Naive thymus-derived CD8-positive, alpha-beta T cell (primary cell): Measurements from ENCODE around the gene CLCN7. TPM values are rescaled to one million over a fixed set of nuclear protein-coding genes. Genes with fewer than 3 reads are reported as not detected.
A peak's percentile ranks its signal among the peaks of the same experiment; 100 is the strongest.

ENCODE experiments used
- ATAC-seq, 2 donors: fragments of 150-1000 bp; cut with Tn5 transposase in 1 of 2; sonication (Bioruptor Pico), chemical (Tn5 transposase) in 1 of 2; 1 replicate in 1 of 2; 2 replicates in 1 of 2; pipeline ENCODE4 v1.10.0; 2021; ENCODE audit warnings: mild to moderate bottlenecking in 2 of 2, moderate library complexity in 2 of 2
- POLR2A ChIA-PET: fragments of 350-600 bp; sonication (Branson Sonifier 250); formaldehyde crosslinking; loops from one replicate; lab custom pipeline; 2021; ENCODE audit warnings: antibody characterized with exemption; lab: Charles Lee
- DNase-seq, 10 donors: peaks; one replicate each; pipeline versions ENCODE4 v3.0.0 to v3.0.0-alpha.2; 2020 to 2022
- H3K27ac Mint-ChIP-seq, 10 donors: one replicate each; pipeline ENCODE4 v1.8.0; 2020 to 2022; ENCODE audit warnings: mild to moderate bottlenecking in 10 of 10, mixed read lengths in 10 of 10, moderate library complexity in 4 of 10, inconsistent platforms in 1 of 10
- H3K27me3 Mint-ChIP-seq, 5 donors: one replicate each; pipeline ENCODE4 v1.8.0; 2021 to 2022; ENCODE audit warnings: mixed read lengths in 5 of 5
- H3K36me3 Mint-ChIP-seq, 3 donors: one replicate each; pipeline ENCODE4 v1.8.0; 2020 to 2022; ENCODE audit warnings: mixed read lengths in 3 of 3, mild to moderate bottlenecking in 2 of 3, inconsistent platforms in 1 of 3
- H3K4me1 Mint-ChIP-seq, 4 donors: one replicate each; pipeline ENCODE4 v1.8.0; 2021 to 2022; ENCODE audit warnings: mixed read lengths in 4 of 4
- H3K4me3 Mint-ChIP-seq, 10 donors: one replicate each; pipeline ENCODE4 v1.8.0; 2020 to 2022; ENCODE audit warnings: mild to moderate bottlenecking in 10 of 10, mixed read lengths in 10 of 10, moderate library complexity in 6 of 10, inconsistent platforms in 1 of 10
- H3K9me3 Mint-ChIP-seq, 9 donors: one replicate each; pipeline ENCODE4 v1.8.0; 2020 to 2022; ENCODE audit warnings: mixed read lengths in 9 of 9, mild to moderate bottlenecking in 3 of 9, inconsistent platforms in 1 of 9, moderate library complexity in 1 of 9
- polyA plus RNA-seq, 3 donors: library from polyadenylated mRNA; unstranded; fragments of 300-500 nt; fragmentation: Illumina TruSeq; gene quantifications; one replicate each; pipeline ENCODE4 v1.2.3, GENCODE V29; 2021
- total RNA-seq, 8 experiments: library from RNA in 2 of 8; stranded (reverse) in 2 of 8; gene quantifications; one replicate each; pipeline ENCODE4 v1.2.3 and lab custom pipeline; 2021 to 2026

CLCN7 gene
- total and polyA plus RNA-seq, 5 experiments from 2014 or later = 18.7 to 116 (median 34.7) TPM

DNA sequence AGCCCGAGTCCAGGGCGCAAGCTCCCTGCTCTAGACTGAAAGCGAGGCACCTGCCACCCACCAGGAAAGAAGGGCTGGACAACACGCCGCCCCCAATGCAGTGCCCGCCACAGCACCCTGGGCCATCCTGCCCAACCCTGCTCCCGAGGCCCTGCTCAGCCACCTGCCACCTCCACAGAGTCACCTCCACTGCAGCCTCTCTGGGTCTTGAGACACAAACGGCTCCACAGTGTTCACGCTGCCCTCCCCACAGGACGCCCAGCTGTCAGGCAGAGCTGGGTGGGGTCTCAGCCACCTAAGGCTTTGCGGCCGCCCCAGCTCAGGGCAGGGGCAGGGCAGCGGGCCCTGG, 9.3 kb downstream of the CLCN7 start:
- ATAC-seq (no peak), DNase-seq (no peak)
- Mint-ChIP-seq H3K9me3 (no peaks in the 10 kb centered on the region), H3K4me1 (peaks cover 5 to 27% (median 20%) of the 10 kb centered on the region in 4 donors), H3K4me3 (no peak overlapping the region), H3K36me3 (peaks cover 0 to 34% (median 3%) of the 10 kb centered on the region in 3 donors), H3K27ac (no peak overlapping the region), H3K27me3 (no peaks in the 10 kb centered on the region)
- POLR2A ChIA-PET = interaction anchor here (0.5 to 1.4 kb wide), 2 partner anchors 12 to 199 kb away, joined by 4 read pairs; no protein-coding TSS in a partner anchor

DNA sequence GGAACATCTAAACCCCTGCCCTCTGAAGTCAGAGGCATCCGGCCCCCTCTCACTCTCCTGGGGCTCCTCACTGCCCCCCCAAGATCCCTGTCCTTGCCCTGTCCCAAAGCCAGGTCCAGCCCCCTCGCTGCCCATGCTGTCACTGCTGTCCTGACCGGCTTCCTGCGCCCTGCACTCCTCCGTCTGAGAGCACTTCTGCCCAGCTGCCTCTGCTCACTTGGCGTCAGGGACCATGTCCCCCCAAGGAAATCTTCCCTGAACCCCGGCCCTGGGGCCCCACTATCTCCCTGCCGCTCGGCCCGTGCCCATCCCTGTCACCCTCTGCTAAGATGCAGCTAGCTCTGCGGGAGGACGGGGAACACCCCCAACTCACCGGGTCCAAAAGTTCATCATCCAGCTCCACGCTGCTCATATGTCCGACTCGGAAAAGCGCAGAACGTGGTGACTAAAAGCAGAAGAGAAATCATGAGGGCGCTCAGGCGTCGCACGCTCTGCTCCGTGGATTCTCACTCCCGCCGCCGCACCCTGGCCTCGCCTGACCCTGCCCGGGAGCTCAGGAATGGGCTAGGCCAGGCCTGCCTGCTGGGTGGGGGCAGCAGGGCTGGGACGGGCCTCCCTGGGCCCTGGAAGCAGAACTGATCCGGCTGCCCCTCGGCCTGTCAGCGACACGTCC, 9.8 kb downstream of the CLCN7 start:
- Mint-ChIP-seq H3K9me3 (no peaks in the 10 kb centered on the region), H3K27ac (no peak overlapping the region), H3K4me3 (no peak overlapping the region), H3K4me1 (peaks cover 3 to 22% (median 16%) of the 10 kb centered on the region in 4 donors), H3K36me3 (peaks cover 0 to 38% (median 3%) of the 10 kb centered on the region in 3 donors), H3K27me3 (no peaks in the 10 kb centered on the region)
- DNase-seq (no peak), ATAC-seq (no peak)
- POLR2A ChIA-PET = interaction anchor here (0.5 to 1.4 kb wide), 2 partner anchors 13 to 199 kb away, joined by 4 read pairs; no protein-coding TSS in a partner anchor

DNA sequence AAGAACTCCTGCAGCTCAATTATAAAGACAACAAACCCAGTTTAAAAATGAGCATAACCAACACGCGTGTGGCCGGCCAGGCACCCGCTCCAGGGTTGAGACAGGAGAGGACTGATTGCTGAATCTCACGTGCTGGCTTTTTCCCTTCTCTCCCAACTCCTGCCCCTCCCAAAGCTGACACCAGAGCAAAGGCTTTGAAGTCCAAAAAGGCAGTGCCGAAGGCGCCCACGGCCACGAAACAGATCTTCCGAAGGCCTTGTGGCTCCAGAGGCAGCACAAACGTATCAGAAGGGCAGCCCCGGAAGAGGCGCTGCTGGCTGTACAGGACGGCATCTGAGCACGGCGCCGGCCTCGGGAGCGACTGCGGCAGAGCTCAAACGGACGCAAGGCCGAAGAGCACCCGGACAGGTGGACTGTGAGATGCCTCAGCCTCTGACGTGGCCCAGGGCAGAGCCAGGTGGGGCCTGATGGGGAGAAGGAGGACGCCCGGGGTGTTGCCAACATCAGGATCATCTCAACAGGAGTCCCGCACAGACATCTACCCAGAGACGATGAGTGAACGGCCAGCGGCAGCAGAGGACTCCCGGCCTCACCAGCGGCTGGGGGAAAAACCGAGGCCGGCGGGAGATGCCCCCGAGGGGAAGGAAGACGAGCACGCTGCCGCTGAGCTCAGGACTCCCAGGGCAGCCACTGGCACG, 10.5 kb downstream of the CLCN7 start:
- no peaks in the 10 kb centered on the region for H3K27me3 Mint-ChIP-seq
- POLR2A ChIA-PET = no interaction called here
- H3K27ac Mint-ChIP-seq = peak overlapping the region in 1 of 10 donors; percentile 20
- no peaks in the 10 kb centered on the region for H3K9me3 Mint-ChIP-seq
- no peak for DNase-seq
- peaks cover 0 to 42% (median 3%) of the 10 kb centered on the region in 3 donors for H3K36me3 Mint-ChIP-seq
- no peak overlapping the region for H3K4me3 Mint-ChIP-seq
- ATAC-seq = no peak
- H3K4me1 Mint-ChIP-seq = peaks cover 0 to 16% (median 10%) of the 10 kb centered on the region in 4 donors

DNA sequence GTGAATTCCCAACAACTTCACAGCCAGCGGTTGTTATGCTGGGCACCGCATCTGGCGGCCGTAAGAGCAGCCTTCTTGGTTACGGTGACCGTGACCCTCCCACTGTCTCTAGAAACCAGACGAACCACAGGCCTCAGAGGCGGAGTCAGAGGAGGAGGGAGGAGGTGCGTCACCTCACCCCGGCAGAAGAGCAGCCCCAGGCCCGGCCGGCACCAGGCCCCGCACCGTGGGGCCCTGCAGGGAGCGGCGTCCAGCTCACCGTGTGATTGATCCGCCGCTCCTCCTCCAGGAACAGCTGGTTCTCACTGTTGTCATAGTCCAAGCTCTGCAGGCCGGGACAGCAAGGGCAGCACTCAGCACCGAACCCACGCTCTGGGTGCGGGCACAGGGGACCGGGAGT, 13.7 kb downstream of the CLCN7 start:
- H3K27me3 Mint-ChIP-seq = no peaks in the 10 kb centered on the region
- no peak for DNase-seq
- POLR2A ChIA-PET = no interaction called here
- no peak for ATAC-seq
- peaks cover 0 to 7% (median 4%) of the 10 kb centered on the region in 4 donors for H3K4me1 Mint-ChIP-seq
- H3K27ac Mint-ChIP-seq = no peak overlapping the region
- peaks cover 0 to 58% (median 3%) of the 10 kb centered on the region in 3 donors for H3K36me3 Mint-ChIP-seq
- H3K9me3 Mint-ChIP-seq = no peaks in the 10 kb centered on the region
- no peak overlapping the region for H3K4me3 Mint-ChIP-seq

DNA sequence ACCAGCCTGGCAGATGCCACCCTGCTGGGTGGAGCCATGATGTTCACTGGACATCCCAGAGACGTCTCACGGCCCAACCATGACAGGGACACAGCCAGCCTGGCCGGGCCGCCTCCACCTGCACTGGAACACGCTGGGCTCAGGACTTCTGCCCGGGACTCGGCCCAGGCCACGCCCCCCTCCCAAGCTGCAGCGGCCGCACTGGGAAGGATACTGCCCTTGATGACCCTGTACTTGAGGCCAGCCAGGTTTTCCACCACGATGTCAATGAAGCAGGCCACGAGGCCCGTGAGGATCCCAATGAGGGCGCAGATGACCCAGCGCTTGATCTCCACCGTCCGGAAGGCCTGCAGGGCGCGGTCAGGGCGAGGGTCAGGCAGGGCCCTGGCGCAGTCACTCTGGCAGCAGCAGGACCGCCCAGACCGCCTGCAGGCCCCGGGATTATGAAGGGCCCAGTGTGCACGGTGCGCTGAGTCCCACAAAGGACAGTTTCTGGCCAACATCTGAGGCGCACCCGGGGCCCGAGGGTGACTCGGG, 14.2 kb downstream of the CLCN7 start:
- H3K27me3 Mint-ChIP-seq = no peaks in the 10 kb centered on the region
- DNase-seq (no peak), ATAC-seq (no peak)
- H3K36me3 Mint-ChIP-seq = peaks cover 0 to 58% (median 3%) of the 10 kb centered on the region in 3 donors
- H3K27ac Mint-ChIP-seq = no peak overlapping the region
- POLR2A ChIA-PET = no interaction called here
- H3K9me3 Mint-ChIP-seq = no peaks in the 10 kb centered on the region
- no peak overlapping the region for H3K4me3 Mint-ChIP-seq
- H3K4me1 Mint-ChIP-seq = peaks cover 0 to 7% (median 4%) of the 10 kb centered on the region in 4 donors

DNA sequence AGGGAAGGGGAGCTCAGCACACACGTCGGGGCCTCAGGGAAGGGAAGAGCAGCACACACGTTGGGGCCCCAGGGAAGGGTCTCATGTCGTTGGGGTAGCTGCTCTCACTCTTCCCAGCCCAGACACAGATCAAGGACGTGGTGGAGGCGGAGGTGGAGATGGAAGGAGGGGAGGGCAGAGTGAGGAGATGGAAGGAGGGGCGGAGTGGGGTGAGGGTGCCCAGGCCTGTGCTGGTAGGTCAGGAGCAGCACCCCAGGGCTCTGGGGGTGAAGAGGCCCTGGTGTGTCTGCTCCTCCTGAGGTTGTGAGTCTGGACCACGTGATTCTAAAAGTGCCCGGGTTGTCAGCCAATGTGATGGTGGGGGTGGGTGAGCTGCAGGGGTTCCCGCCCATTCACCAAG, 14.9 kb downstream of the CLCN7 start:
- POLR2A ChIA-PET = interaction anchor here (0.6 to 1.2 kb wide), 2 partner anchors 27 to 53 kb away, joined by 3 read pairs; no protein-coding TSS in a partner anchor
- no peak for DNase-seq
- Mint-ChIP-seq H3K4me3 (no peak overlapping the region), H3K4me1 (peaks cover 0 to 7% (median 2%) of the 10 kb centered on the region in 4 donors), H3K27ac (no peak overlapping the region), H3K36me3 (peaks cover 0 to 57% (median 3%) of the 10 kb centered on the region in 3 donors), H3K27me3 (no peaks in the 10 kb centered on the region), H3K9me3 (no peaks in the 10 kb centered on the region)
- no peak for ATAC-seq

DNA sequence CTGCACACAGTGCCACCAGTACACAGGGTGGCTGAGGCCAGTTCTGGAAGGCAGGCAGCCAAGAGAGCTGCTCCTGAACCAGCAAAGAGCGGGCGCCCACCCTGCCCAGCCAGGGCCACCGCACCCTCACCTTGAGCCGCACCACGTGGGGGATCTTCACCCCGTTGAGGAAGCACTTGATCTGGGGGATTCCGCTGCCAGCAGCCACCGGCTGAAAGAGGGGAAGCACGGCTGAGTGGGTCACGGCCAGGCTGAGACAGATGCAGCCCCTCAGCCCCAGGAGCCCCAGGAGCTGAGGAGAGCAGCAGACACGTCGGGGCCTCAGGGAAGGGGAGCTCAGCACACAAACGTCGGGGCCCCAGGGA, 15.9 kb downstream of the CLCN7 start:
- peak in 1 of 2 donors; percentile 52 for ATAC-seq
- H3K27ac Mint-ChIP-seq = peak overlapping the region in 2 of 10 donors; percentile 20 to 35

DNA sequence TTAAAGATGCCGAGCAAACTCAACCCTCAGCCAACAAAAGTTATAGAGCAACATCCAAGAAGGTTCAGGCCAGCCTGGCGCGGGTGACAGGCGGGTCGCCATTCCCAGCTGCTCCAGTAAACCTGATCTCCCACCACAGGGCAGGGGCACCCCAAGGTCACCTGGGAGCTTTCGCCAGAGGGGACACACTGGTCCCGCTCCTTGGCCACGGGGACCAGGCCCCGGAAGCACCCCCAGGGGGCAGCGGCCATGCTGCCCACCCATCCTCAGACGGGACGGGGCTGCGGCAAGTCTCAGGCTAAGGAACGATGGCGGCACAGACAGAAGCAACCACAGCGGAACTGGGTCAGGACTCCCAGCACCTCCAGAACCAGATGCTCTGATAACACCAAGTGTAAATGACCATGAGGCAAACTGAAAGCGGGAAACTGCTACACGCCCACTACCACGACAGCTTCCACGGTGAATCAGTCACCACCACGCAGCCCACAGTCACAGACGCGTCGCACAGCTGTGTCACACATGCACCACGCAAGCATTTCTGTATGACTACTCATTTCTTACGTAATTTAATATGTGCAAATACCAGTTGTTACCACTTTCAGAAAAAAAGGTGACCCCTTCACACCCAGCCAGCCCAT, 16.4 kb downstream of the CLCN7 start:
- no peaks in the 10 kb centered on the region for H3K27me3 Mint-ChIP-seq
- no peak for DNase-seq
- H3K27ac Mint-ChIP-seq = peak overlapping the region in 3 of 10 donors; percentile 20 to 35 (median 29)
- H3K4me1 Mint-ChIP-seq = peaks cover 0 to 7% (median under 1%) of the 10 kb centered on the region in 4 donors
- POLR2A ChIA-PET = no interaction called here
- H3K9me3 Mint-ChIP-seq = no peaks in the 10 kb centered on the region
- no peak overlapping the region for H3K4me3 Mint-ChIP-seq
- ATAC-seq = no peak
- H3K36me3 Mint-ChIP-seq = peaks cover 0 to 52% (median 3%) of the 10 kb centered on the region in 3 donors

More for the DNA sequence above, 15.9 kb downstream of the CLCN7 start:
- DNase-seq = peak in 1 of 10 donors; percentile 23
- Mint-ChIP-seq H3K4me1 (peaks cover 0 to 7% (median under 1%) of the 10 kb centered on the region in 4 donors), H3K27me3 (no peaks in the 10 kb centered on the region), H3K9me3 (no peaks in the 10 kb centered on the region), H3K4me3 (no peak overlapping the region), H3K36me3 (peaks cover 0 to 51% (median 3%) of the 10 kb centered on the region in 3 donors)
- POLR2A ChIA-PET = no interaction called here

DNA sequence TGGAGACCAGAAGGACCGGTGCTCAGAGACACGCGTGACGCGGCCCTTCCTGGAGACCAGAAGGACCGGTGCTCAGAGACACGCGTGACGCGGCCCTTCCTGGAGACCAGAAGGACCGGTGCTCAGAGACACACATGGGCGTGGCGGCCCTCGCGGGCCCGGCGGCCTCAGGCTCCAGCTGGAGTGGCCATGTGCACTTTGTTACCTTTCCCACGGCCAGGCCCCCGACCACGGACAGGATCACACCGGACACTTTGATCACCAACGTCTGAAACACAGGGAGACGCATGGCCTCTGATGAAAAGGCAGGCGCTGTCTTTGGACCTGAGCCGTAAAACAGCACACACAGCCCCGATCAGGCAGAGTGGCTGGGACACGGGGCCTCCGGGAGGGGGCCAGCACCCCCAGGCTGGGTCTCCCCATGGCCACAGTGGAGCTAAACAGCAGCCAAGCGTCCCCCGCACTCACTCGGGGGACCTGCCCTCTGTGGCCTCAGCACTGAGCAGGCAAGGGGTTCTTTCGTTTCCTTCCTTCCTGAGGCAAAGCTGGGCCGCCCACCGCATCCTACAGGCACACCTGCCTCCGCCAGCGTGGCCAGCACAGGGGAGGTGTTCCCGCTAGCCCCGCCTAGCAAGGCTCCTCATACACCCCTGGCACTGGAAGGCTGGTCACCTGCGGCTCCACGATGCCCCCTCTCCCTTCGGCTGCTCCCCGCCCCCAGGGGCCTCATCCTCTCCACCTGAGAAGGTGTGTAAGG, 17.2 kb downstream of the CLCN7 start:
- DNase-seq (no peak), ATAC-seq (no peak)
- H3K4me3 Mint-ChIP-seq = no peak overlapping the region
- H3K27me3 Mint-ChIP-seq = no peaks in the 10 kb centered on the region
- peaks cover 0 to 7% (median under 1%) of the 10 kb centered on the region in 4 donors for H3K4me1 Mint-ChIP-seq
- H3K27ac Mint-ChIP-seq = peak overlapping the region in 1 of 10 donors; percentile 29
- H3K36me3 Mint-ChIP-seq = peaks cover 0 to 52% (median 3%) of the 10 kb centered on the region in 3 donors
- POLR2A ChIA-PET = no interaction called here
- no peaks in the 10 kb centered on the region for H3K9me3 Mint-ChIP-seq

DNA sequence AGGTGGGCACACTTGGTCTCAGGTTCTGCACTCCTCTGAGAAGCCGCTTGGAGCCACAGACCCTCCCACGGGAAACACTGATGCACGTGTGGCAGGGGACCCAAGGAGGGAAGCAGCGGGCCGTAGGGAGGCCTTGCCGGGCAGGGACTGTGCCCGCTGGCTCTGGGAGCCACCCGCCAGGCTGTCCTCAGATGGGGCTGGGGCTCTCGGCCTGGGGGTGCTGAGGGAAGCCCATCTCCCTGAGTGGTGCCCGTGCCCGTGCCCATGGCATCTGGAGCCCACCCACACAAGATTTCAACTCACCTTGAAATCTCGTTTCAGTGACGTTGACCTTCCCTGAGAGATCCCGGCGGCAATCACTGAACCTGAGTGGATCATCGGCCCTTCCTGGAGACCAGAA, 17.9 kb downstream of the CLCN7 start:
- ATAC-seq (no peak), DNase-seq (no peak)
- H3K27ac Mint-ChIP-seq = no peak overlapping the region
- H3K36me3 Mint-ChIP-seq = peaks cover 0 to 52% (median 3%) of the 10 kb centered on the region in 3 donors
- H3K27me3 Mint-ChIP-seq = no peaks in the 10 kb centered on the region
- POLR2A ChIA-PET = no interaction called here
- H3K9me3 Mint-ChIP-seq = no peaks in the 10 kb centered on the region
- no peak overlapping the region for H3K4me3 Mint-ChIP-seq
- peaks cover 0 to 7% (median 1%) of the 10 kb centered on the region in 4 donors for H3K4me1 Mint-ChIP-seq

DNA sequence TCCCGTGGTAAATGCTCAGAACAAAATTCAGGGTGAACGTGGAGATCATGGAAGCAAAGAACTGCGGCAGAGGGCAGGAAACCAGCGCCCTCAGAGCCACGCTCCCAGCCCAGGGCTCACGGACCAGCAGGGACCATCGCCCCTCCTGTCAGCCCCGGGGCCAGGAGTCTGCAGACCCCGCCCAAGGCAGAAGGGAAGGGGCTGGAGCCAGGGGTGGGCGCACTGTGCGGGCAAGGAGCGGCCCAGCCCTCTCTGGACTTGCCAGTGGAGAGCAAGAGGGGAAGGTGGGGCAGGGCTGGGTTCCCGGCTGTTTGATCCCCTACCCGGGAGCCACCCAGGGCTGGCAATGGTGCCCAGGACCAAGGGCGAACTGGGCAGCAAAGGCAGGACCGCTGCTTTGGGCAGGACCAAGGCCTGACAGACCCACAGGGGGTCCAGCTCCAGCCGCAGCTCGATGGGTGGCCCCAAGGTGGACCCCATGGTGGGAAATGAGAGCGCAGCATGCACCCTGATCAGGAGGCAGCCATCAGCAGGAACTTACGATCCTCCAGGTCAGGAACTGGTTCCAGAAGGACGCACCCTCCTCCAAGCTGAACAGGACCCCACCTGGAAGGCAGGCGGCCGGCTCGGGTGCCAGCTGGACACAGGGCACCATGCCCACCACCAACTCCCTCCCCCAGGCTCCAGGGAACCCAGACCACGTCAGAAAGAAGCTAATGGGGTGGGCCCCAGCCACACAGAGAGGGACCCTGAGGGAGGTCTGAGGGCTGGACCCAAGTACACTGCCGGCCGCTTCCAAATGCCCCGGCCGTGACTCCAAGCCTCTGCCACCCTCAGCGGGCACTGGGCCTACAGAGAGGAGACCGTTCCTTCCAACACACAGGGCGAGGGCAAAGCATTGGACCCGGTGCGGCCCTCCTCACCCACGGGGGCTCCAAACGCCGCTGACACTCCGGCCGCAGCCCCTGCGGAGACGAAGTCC, 19.3 kb downstream of the CLCN7 start:
- DNase-seq (no peak), ATAC-seq (no peak)
- H3K4me1 Mint-ChIP-seq = peaks cover 0 to 7% (median under 1%) of the 10 kb centered on the region in 4 donors
- H3K4me3 Mint-ChIP-seq = no peak overlapping the region
- peaks cover 0 to 44% (median 4%) of the 10 kb centered on the region in 3 donors for H3K36me3 Mint-ChIP-seq
- H3K9me3 Mint-ChIP-seq = no peaks in the 10 kb centered on the region
- POLR2A ChIA-PET = no interaction called here
- H3K27me3 Mint-ChIP-seq = no peaks in the 10 kb centered on the region
- no peak overlapping the region for H3K27ac Mint-ChIP-seq
